GM19043 (cell line): ENCODE measurements around the gene PRR15L.
"Not testable (repeated sequence)": the region's sequence is repeated elsewhere in the genome, so short reads cannot be mapped to it uniquely, and the experiment has no call there.

Experiments used
- ATAC-seq: cut with Tn5 transposase; IDR thresholded peaks from one replicate; pipeline ENCODE4 v1.9.1; 2021; ENCODE audit warnings: low read depth; ENCODE audit not compliant: unreplicated experiment

Gene PRR15L

GRCh38 chr17:47957591-47958490 is at the start of gene PRR15L:
PRR15L (minus strand) TSS chr17:47957883; CDS start chr17:47953234, 4,649 bp downstream.
- ATAC-seq, result no peak

GRCh38 chr17:48006936-48007709 is 49.4 kb upstream of the PRR15L start:
- ATAC-seq, result no peak

- no peak for ATAC-seq
These were observed 47.3 kb upstream of the PRR15L start for GRCh38 chr17:48004983-48005382.

GRCh38 chr17:48003417-48004151 is 45.9 kb upstream of the PRR15L start:
- ATAC-seq, result no peak

- no peak for ATAC-seq
These were observed 45.3 kb upstream of the PRR15L start for GRCh38 chr17:48002916-48003416.

- ATAC-seq, result no peak
These were observed 44.7 kb upstream of the PRR15L start for GRCh38 chr17:48002266-48002915.

- ATAC-seq, result not testable (repeated sequence)
These were observed 44.0 kb upstream of the PRR15L start for GRCh38 chr17:48001657-48002056.

- no peak for ATAC-seq
These were observed 43.5 kb upstream of the PRR15L start for GRCh38 chr17:48001197-48001596.

GRCh38 chr17:47999582-47999981 is 41.9 kb upstream of the PRR15L start:
- ATAC-seq, result no peak

GRCh38 chr17:47998044-47998443 is 40.4 kb upstream of the PRR15L start:
- no peak for ATAC-seq

GRCh38 chr17:47997586-47997985 is 39.9 kb upstream of the PRR15L start:
- no peak for ATAC-seq

GRCh38 chr17:47996201-47996600 is 38.5 kb upstream of the PRR15L start:
- no peak for ATAC-seq

- ATAC-seq, result no peak
These were observed 37.7 kb upstream of the PRR15L start for GRCh38 chr17:47995241-47995935.

- no peak for ATAC-seq
These were observed 37.0 kb upstream of the PRR15L start for GRCh38 chr17:47994724-47995123.

GRCh38 chr17:47993964-47994363 is 36.3 kb upstream of the PRR15L start:
- ATAC-seq, result no peak

- ATAC-seq, result no peak
These were observed 35.4 kb upstream of the PRR15L start for GRCh38 chr17:47993031-47993564.

- no peak for ATAC-seq
These were observed 34.5 kb upstream of the PRR15L start for GRCh38 chr17:47992216-47992615.

GRCh38 chr17:47990962-47991731 is 33.5 kb upstream of the PRR15L start:
- no peak for ATAC-seq

GRCh38 chr17:47989700-47990099 is 32.0 kb upstream of the PRR15L start:
- no peak for ATAC-seq
